Measurements from ENCODE around the gene ATOH8.
"Not testable (repeated sequence)": the region's sequence is repeated elsewhere in the genome, so short reads cannot be mapped to it uniquely, and the experiment has no call there.

Gene ATOH8

DNA sequence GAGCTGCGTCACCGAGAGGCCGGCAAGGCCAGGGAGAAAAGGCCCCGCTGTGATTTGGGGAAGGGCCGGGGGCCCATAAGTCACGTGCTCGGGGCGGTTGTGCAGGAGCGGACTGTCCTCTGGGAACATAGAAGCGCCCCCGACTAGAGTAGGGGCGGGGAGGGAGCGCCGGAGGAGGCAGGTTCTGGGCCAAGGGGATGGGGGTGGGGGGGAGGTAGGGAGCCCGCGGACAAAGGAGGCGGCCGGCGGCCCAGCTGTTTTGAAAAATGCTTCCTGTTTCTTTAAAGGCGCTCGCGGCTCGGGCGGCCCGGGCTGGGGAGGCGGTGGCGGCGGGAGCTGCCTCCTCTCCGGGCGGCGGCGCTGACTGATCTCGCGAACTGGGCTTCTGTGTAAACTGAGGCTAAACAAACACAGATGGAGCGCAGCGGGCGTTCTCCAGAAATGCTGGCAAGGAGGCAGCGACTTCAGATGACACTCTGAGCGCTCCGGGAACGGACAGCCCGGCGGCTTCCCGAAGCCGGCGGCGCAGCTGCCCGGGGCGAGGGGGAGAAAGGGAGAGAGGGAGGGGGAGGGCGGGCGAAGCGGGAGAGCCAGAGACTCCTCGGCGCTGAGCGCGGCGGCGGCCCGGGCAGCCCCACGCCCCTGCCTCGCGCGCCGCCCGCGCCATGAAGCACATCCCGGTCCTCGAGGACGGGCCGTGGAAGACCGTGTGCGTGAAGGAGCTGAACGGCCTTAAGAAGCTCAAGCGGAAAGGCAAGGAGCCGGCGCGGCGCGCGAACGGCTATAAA, at the start of gene ATOH8:
TSS of gene ATOH8 (plus strand) at position 467 of the 788 bp plus-strand sequence. CDS start at position 666, 199 bp downstream.
- no peak for DNase-seq (ENCODE audit: low read depth in 2 of 2)

- no peak for DNase-seq (ENCODE audit: low read depth in 2 of 2)
Observed at GRCh38 chr2:85704038-85704437, 49.8 kb upstream of the ATOH8 start.

- DNase-seq (ENCODE audit: low read depth in 2 of 2), result peak in 1 of 2 donors; percentile 12
Observed at GRCh38 chr2:85704800-85705679, 48.8 kb upstream of the ATOH8 start.

GRCh38 chr2:85705680-85706039, 48.1 kb upstream of the ATOH8 start:
- DNase-seq (ENCODE audit: low read depth in 2 of 2), result no peak

DNA sequence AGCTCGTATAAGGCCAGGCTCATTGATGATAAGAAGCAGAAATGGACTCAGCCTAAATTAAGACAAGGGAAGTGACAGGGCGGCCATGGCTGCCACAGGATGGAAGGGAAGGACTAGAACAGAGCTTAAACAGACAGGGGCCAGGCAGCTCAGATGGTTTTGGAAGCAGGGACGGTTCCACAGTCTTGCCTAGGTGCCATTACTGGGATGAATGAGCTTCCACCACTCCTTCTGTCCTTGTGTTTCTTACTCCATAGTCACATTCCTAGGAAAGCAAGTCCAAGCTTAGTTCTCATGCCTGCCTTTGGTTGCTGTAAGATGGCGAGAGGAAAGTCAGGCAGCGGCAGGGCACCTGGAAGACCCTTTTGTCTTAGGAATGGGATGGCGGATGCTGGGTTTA, 47.7 kb upstream of the ATOH8 start:
- no peak for DNase-seq (ENCODE audit: low read depth in 2 of 2)

DNA sequence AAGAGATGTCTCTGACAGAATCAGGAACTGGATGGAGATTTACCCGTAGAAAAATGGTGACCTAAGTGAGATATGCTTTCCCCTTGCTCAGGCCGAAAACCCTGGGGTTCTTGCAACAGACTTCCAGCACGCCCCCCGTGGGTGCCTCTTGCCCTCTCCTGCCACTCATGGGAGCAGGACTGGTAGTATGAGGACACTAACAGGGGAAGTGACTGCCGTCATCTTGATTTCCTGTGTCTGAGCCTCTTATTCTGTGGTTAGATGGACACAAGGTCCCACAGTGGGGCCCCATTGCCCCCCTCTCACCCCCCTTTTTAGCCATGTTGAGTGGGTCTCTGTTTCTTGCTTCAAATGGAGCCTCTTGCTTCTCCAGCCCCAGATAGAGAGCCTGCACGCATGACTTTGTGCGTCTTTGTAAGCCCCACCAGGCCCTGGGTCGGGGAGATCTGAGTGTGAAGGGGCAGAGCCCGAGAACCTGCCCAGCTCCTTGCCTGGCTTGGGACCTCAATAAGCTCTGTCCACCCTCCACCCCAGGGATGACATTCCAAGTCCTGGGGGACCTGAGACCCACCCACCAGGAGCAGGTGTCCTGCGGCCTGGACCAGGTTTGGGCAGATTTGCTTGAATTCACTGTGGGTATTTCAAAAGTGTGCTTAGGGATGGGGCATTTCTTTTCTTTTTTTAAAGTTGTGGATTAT, 47.0 kb upstream of the ATOH8 start:
- DNase-seq (ENCODE audit: low read depth in 2 of 2), result no peak

DNA sequence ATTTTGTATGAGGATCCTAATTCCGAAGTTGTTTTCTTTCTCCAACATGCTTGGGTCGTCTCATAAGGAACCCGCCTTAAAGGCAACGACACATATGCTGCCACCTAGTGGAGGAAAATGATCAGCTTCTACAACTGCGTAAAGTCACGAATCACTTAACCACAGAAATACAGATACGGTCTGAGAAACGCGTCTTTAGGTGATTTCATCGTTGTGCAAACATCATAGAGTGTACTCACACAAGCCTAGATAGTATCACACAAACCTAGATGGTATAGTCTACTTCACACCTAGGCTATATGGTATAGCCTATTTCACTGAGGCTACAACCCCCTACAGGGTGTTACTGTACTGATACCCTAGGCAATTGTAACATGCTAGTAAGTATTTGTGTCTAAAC, 46.5 kb upstream of the ATOH8 start:
- peak in 1 of 2 donors; percentile 48 for DNase-seq (ENCODE audit: low read depth in 2 of 2)

DNA sequence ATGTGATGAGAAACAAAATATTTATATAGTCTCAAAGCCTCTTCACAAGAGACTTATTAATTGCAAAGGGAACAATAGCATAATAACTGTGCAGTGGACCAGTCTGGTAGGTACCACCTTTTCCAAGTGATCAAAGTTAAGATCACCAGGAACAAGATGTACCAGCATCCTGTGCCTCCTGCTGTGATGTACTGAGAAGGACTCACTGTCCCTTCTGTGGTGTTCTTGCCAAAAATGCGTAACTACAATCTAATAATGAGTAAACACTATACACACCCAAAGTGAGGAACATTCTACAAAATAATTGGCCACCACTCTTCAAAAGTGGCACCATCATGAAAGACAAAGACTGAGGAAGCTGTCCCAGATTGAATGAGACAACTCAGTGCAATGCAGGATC, 45.1 kb upstream of the ATOH8 start:
- no peak for DNase-seq (ENCODE audit: low read depth in 2 of 2)

DNA sequence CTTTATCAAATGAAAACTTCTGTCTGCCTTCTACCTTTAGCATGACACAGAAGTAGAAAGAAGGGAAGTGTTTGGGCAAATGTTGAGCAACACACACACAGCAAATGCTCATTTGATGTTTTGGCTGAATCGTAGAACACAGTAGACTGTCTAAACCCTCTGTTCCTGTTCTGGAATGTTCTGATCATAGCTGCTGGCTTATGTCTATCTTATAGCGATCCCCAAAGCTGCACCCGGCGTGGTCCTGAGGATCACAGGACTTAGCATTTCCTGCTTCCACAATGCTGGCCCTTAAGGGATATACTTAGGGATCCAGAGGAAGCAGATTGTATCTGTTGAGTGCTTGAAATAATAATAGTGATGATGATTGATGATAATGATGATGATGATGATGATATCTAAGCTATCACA, 44.4 kb upstream of the ATOH8 start:
- DNase-seq (ENCODE audit: low read depth in 2 of 2), result no peak

DNA sequence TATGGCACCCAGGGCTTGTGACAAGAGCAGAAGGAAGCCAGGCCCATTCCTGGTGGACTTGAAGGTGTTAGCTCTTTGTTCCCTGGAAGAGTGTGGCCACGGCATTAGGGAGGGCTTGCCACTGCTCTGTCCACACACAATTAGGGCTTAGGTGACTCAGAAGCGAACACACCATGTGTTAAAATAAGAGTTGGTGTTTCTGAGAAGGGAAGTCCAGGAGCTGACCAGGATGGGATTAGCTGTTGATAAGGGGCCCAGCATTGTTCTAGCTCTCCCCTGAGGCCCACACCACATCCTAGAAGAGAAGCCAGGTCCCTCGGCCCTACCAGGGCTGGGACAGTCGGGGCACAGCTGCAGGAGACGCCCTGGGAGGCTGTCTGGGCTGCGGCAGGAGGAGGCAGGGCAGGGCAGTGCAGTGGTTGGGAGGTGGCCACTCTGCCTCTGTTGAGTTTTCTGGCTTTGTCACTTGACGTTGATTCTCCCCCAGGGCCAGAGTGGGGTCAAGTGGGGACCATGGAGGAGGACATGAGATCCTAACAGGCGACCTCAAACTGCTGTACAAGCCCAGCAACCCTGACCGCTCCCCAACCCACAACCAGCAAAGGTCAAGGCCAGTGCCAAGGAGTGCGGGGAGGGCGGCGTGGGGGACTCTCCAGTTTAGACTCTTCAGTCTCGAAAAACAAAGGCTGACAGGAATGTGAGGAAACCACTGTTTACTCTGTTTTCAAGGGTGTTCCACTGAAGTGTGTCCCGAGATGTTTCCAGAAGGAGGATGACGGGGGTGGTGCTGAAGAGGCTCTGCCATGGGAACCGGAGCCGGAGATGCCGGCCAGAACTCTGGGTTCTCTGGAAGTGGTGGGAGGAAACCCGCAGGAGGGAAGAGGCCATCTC, 42.9 kb upstream of the ATOH8 start:
- no peak for DNase-seq (ENCODE audit: low read depth in 2 of 2)

DNA sequence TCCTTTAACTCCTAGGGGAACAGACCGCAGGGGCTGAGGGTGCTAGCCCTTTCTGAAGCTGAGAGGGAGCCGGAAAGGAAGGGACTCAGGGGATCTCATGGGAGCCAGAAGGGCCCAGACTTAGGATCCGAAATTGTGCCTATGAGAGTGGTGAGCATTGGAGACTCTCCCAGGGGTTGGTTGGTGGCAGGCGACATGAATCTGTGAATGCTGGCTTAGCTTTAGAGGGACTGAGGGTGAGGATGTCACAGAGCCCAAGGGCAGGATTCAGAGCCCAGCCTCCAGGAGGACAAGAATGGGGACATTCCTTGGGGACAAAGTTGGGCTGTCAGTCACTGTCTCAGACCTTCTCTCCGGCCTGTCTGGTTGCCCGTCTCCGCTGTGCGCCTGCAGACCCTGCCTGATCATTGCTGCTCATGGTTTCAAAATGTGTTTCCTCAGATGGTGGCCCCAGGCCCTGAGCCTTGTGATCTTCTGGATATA, 42.2 kb upstream of the ATOH8 start:
- DNase-seq (ENCODE audit: low read depth in 2 of 2), result no peak

DNA sequence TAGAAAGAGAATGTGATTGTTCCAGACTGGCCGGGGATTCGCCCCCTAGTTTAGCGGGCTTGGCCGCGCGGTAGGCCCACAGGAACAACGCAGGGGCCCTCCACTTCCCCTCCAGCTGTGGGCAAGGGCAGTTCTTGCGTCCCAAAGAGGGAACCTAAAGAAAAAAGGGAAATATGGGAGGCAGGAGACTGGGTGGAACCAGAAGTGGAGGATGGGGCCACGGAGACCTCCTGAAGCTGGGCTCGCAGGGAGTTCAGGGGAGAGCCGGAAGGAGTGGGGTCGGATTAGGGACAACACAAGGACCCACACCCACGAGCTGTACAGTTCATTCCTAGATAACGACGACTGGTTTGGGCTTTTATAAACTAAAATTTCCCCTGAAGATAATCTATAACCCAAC, 41.5 kb upstream of the ATOH8 start:
- no peak for DNase-seq (ENCODE audit: low read depth in 2 of 2)

GRCh38 chr2:85712849-85713612, 40.8 kb upstream of the ATOH8 start:
- no peak for DNase-seq (ENCODE audit: low read depth in 2 of 2)

GRCh38 chr2:85713836-85714235, 40.0 kb upstream of the ATOH8 start:
- no peak for DNase-seq (ENCODE audit: low read depth in 2 of 2)

- DNase-seq (ENCODE audit: low read depth in 2 of 2), result not testable (repeated sequence)
Observed at GRCh38 chr2:85714421-85714820, 39.4 kb upstream of the ATOH8 start.

GRCh38 chr2:85714841-85715240, 39.0 kb upstream of the ATOH8 start:
- no peak for DNase-seq (ENCODE audit: low read depth in 2 of 2)

DNA sequence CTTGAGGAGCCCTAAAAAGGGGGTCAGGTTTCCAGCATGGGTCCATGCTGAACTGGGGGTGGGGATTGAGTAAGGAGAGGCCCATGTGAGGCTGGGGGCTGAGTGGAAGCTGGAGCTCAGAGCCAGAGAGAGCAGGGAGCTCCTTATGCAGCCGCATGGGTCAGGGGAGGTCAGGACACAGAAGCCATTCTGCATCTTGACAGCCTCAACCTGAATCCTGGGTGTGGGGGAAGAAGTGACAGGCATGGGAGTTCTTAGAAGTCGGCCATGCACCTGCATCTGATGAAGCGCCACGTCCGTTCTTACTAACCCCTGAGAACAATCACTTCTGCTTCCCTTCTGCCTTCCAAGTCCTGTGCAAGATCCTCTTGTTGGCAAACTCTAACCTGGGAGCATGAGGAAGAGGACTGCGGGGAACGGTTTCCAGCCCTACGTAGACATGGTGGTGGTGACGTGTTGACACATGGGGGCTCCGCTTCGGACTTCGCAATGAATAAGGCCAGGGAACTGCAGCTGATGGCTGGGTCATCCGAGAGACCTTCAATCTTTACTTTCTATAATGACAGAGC, 37.4 kb upstream of the ATOH8 start:
- DNase-seq (ENCODE audit: low read depth in 2 of 2), result no peak

DNA sequence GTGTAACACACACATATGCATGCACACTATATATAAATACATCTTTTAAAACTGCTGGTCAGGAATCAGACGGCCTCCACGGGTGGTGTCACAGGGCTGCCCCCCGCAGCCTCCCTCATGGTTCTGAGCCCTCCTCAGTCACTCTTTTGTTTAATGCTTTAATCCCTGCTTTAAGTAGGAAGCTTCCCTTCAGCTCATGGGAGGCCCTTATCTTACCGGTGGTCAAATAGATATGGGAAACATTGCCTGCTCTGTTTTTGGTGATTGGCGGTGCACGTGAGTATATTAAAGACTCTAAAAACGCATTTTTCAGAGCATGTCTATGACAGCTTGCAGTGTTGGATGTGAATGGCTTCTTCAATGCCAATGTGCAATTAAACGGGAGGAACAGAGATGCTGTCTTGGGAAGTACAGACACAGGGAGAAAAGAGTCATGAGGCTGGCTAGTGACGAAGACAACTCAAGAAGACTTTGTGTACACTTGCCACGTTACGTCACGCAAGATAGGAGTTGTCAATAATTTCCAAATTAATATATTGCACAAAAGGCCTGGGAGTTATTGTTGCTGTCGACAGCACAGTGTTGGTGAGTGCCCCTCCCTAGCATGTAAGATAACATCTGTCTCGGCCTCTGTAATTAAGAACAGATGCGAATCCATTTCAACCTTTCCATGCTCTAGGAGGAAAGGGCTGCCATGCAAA, 36.3 kb upstream of the ATOH8 start:
- no peak for DNase-seq (ENCODE audit: low read depth in 2 of 2)

- DNase-seq (ENCODE audit: low read depth in 2 of 2), result no peak
Observed at GRCh38 chr2:85718009-85718391, 35.8 kb upstream of the ATOH8 start.
